SU-DHL-6 (cell line): ENCODE data around the gene KCNS1.

Source experiments
- H2AFZ ChIP-seq: fragments of 200-600 bp; sonication (generic); 2 replicates; pipeline ENCODE4 v1.6.1; 2014; ENCODE audit warnings: low read depth, mild to moderate bottlenecking, moderate library complexity, mixed read lengths, antibody characterized with exemption, low read length; ENCODE audit not compliant: severe bottlenecking
- H3F3A ChIP-seq: fragments of 200-600 bp; shearing (Covaris generic); 2 replicates; pipeline ENCODE4 v1.6.0; 2016; ENCODE audit warnings: antibody characterized with exemption, mild to moderate bottlenecking; ENCODE audit not compliant: insufficient read depth
- H3K27ac ChIP-seq: fragments of 200-600 bp; sonication (generic); 2 replicates; pipeline ENCODE4 v1.5.1; 2016; ENCODE audit warnings: low read depth, mild to moderate bottlenecking, low read length, moderate library complexity, mixed read lengths
- H3K27me3 ChIP-seq: fragments of 200-600 bp; sonication (generic), shearing (Covaris generic); 2 replicates; pipeline ENCODE4 v1.6.0; 2014; ENCODE audit warnings: mild to moderate bottlenecking, low read length
- H3K36me3 ChIP-seq: fragments of 200-600 bp; sonication (generic); 2 replicates; pipeline ENCODE4 v1.6.1; 2014; ENCODE audit warnings: mild to moderate bottlenecking, low read length, mixed read lengths
- H3K4me2 ChIP-seq: fragments of 300-600, 200-600 bp; shearing (Covaris generic), sonication (generic); 2 replicates; pipeline ENCODE4 v1.6.0; 2014; ENCODE audit warnings: low read length, low read depth, mild to moderate bottlenecking; ENCODE audit not compliant: poor library complexity, severe bottlenecking
- H3K4me3 ChIP-seq: fragments of 200-600 bp; sonication (generic); 2 replicates; pipeline ENCODE4 v1.5.1; 2014; ENCODE audit warnings: antibody characterized with exemption, low read length, mild to moderate bottlenecking, mixed read lengths; ENCODE audit not compliant: insufficient read depth, poor library complexity, severe bottlenecking
- H3K79me2 ChIP-seq: fragments of 200-600 bp; sonication (generic); 2 replicates; pipeline ENCODE4 v1.6.1; 2014; ENCODE audit warnings: mild to moderate bottlenecking, low read length, moderate library complexity; ENCODE audit not compliant: insufficient read depth
- H3K9ac ChIP-seq: fragments of 200-600 bp; sonication (generic); 2 replicates; pipeline ENCODE4 v1.7.0; 2014; ENCODE audit warnings: mild to moderate bottlenecking, low read length
- H3K9me2 ChIP-seq: fragments of 200-600 bp; sonication (generic); replicated peaks from 2 replicates; pipeline ENCODE4 v1.6.1; 2014; ENCODE audit warnings: low read length; ENCODE audit not compliant: insufficient read depth
- H3K9me3 ChIP-seq: fragments of 200-600 bp; sonication (generic); 2 replicates; pipeline ENCODE4 v1.6.1; 2014; ENCODE audit warnings: low read length, mixed read lengths; ENCODE audit not compliant: insufficient read depth
- H4K20me1 ChIP-seq: fragments of 200-600 bp; sonication (generic); 2 replicates; pipeline ENCODE4 v1.6.1; 2014; ENCODE audit warnings: low read depth, mild to moderate bottlenecking, antibody characterized with exemption, low read length, moderate library complexity, mixed read lengths
- CTCF ChIP-seq: fragments of 200-600 bp; sonication (generic); IDR thresholded peaks from one replicate; pipeline ENCODE4 v1.5.1; 2017; ENCODE audit warnings: antibody characterized with exemption, mild to moderate bottlenecking, low read length, moderate library complexity; ENCODE audit not compliant: insufficient read depth, poor library complexity, severe bottlenecking
- EZH2phosphoT487 ChIP-seq: fragments of 200-600 bp; sonication (generic), shearing (Covaris generic); conservative IDR thresholded peaks from 2 replicates; pipeline ENCODE4 v1.6.1; 2018; ENCODE audit warnings: mild to moderate bottlenecking, antibody characterized with exemption, low read length, moderate library complexity, mixed read lengths

KCNS1 gene

GRCh38 chr20:45073221-45073620 lies 27.7 kb downstream of the KCNS1 start:
- H4K20me1 ChIP-seq: no peaks in the 10 kb centered on the region
- H3K9me2 ChIP-seq: no peaks in the 10 kb centered on the region
- H3K4me2 ChIP-seq: no peak overlapping the region
- H2AFZ ChIP-seq: no peak overlapping the region
- no peaks in the 10 kb centered on the region for H3F3A ChIP-seq
- H3K27ac ChIP-seq: no peak overlapping the region
- no peaks in the 10 kb centered on the region for H3K27me3 ChIP-seq
- H3K9ac ChIP-seq: no peak overlapping the region
- H3K79me2 ChIP-seq: peaks cover 31% of the 10 kb centered on the region; the same call in 1 of the 2 replicates
- H3K36me3 ChIP-seq: peaks cover 36% of the 10 kb centered on the region
- no peak overlapping the region for H3K4me3 ChIP-seq
- H3K9me3 ChIP-seq: no peaks in the 10 kb centered on the region
- no peak for TF ChIP-seq CTCF
- TF ChIP-seq EZH2phosphoT487: no peak

- H3K27me3 ChIP-seq: no peaks in the 10 kb centered on the region
- H3K9ac ChIP-seq: no peak overlapping the region
- no peaks in the 10 kb centered on the region for H4K20me1 ChIP-seq
- TF ChIP-seq CTCF (no peak), EZH2phosphoT487 (no peak)
- peaks cover 42% of the 10 kb centered on the region for H3K36me3 ChIP-seq
- no peak overlapping the region for H3K4me3 ChIP-seq
- H3F3A ChIP-seq: no peaks in the 10 kb centered on the region
- H3K79me2 ChIP-seq: peaks cover 43% of the 10 kb centered on the region
- H3K9me2 ChIP-seq: no peaks in the 10 kb centered on the region
- no peak overlapping the region for H3K4me2 ChIP-seq
- no peak overlapping the region for H2AFZ ChIP-seq
- no peaks in the 10 kb centered on the region for H3K9me3 ChIP-seq
- H3K27ac ChIP-seq: no peak overlapping the region
Observed at GRCh38 chr20:45072066-45072465, 28.9 kb downstream of the KCNS1 start.

GRCh38 chr20:45070932-45071632 lies 29.8 kb downstream of the KCNS1 start:
- Histone ChIP-seq H3K27ac (peak overlapping the region; percentile 25; the same call in 1 of the 2 replicates), H2AFZ (no peak overlapping the region), H3K27me3 (no peaks in the 10 kb centered on the region), H4K20me1 (no peaks in the 10 kb centered on the region), H3K9me2 (no peaks in the 10 kb centered on the region), H3K79me2 (peaks cover 53% of the 10 kb centered on the region), H3K9ac (no peak overlapping the region), H3K36me3 (peaks cover 46% of the 10 kb centered on the region), H3K4me2 (no peak overlapping the region), H3F3A (no peaks in the 10 kb centered on the region), H3K9me3 (no peaks in the 10 kb centered on the region), H3K4me3 (no peak overlapping the region)
- TF ChIP-seq CTCF (no peak), EZH2phosphoT487 (no peak)
